ENCODE data around the gene SKA1.

Gene SKA1

DNA sequence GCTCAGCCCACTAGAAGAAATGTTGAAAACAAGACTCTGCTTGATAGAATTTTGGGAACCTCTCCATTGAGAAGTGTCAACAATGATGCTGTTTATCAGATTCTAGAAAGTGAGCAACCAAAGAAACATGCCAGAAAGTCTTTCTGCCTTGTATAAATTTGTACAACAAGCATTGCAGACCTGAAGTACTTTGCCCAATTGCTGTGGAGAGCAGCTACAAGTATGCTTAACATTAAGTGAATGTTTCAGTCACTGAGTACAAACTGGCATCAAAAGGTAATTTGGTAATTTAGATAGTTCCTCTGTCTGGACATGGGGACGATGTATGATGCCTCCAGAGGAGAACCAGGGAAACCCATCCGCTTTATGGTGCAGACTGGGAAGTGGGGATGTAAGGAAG lies 33.4 kb upstream of the SKA1 start:
- H4K8ac ChIP-seq (ENCODE audit: low read depth, low read length) = no peak overlapping the region
- H4K91ac ChIP-seq (ENCODE audit: low read depth, low read length, poor library complexity) = no peak overlapping the region
- no peak overlapping the region for H3K23ac ChIP-seq (ENCODE audit: low read depth, low read length, poor library complexity)
- no peak overlapping the region for H2BK12ac ChIP-seq (ENCODE audit: low read length)
- H2AFZ ChIP-seq (ENCODE audit: low read length) = no peak overlapping the region
- H3K9me3 ChIP-seq (replicated peaks in 1 of 2; ENCODE audit: control insufficient read depth in 2 of 2, insufficient read depth in 1 of 2, low read depth in 1 of 2, low read length in 2 of 2) = peaks cover 0 to 6% of the 10 kb centered on the region in 2 donors
- peaks cover 14 to 18% of the 10 kb centered on the region in 2 donors for H3K4me1 ChIP-seq (ENCODE audit: control insufficient read depth in 2 of 2, insufficient read depth in 1 of 2, low read depth in 1 of 2, low read length in 2 of 2)
- H2BK120ac ChIP-seq (ENCODE audit: low read depth, low read length) = no peak overlapping the region
- no peak overlapping the region for H3K18ac ChIP-seq (ENCODE audit: low read length)
- no peak overlapping the region for H3K4me2 ChIP-seq (ENCODE audit: insufficient read depth, low read length, poor library complexity, severe bottlenecking)
- H3K36me3 ChIP-seq (replicated peaks in 1 of 2; ENCODE audit: control insufficient read depth in 2 of 2, insufficient read depth in 2 of 2, low read length in 2 of 2) = no peaks in the 10 kb centered on the region
- DNase-seq (ENCODE audit: low spot score) = no peak
- no peak overlapping the region for H2BK15ac ChIP-seq (ENCODE audit: low read length)
- WGBS, 2 donors (ENCODE audit: extremely low coverage in 2 of 2, insufficient read length in 2 of 2, insufficient replicate concordance in 1 of 2) = no CpG with 5 or more reads among the region's 2 CpGs
- H3K9ac ChIP-seq (ENCODE audit: low read depth, low read length, poor library complexity) = no peak overlapping the region
- no peak overlapping the region for H3K4ac ChIP-seq (ENCODE audit: low read length)
- no peak overlapping the region for H3K27ac ChIP-seq (replicated peaks; ENCODE audit: low read length)
- peaks cover 0 to 8% (median 0%) of the 10 kb centered on the region in 3 experiments for H3K27me3 ChIP-seq (ENCODE audit: control insufficient read depth in 3 of 3, insufficient read depth in 3 of 3, low read depth in 1 of 3, low read length in 3 of 3)
- no peak overlapping the region for H3K14ac ChIP-seq (ENCODE audit: low read length)
- H2BK5ac ChIP-seq (ENCODE audit: low read length) = no peak overlapping the region
- H2AK5ac ChIP-seq (ENCODE audit: low read depth, low read length) = no peak overlapping the region
- H3K4me3 ChIP-seq (ENCODE audit: low read length in 2 of 2) = no peak overlapping the region
- H3K79me1 ChIP-seq (ENCODE audit: low read depth, low read length) = no peaks in the 10 kb centered on the region

DNA sequence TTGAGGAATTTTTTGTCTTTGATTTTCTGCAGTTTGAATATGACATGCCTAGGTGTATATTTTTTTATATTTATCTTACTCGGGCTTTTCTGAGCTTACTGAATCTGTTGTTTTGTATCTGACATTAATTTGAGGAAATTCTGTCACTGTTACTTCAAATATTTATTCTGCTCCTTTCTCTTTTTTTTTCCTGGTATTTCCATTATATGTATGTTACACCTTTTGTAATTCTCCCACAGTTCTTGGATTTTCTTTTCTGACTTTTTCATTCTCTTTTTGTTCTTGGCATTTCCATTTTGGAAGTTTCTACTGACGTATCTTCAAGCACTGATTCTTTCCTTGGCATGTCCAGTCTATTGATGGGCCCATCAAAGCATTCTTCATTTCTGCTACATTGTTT lies 24.1 kb upstream of the SKA1 start:
- Histone ChIP-seq H2BK12ac (ENCODE audit: low read length) (no peak overlapping the region), H3K27me3 (ENCODE audit: control insufficient read depth in 3 of 3, insufficient read depth in 3 of 3, low read depth in 1 of 3, low read length in 3 of 3) (peaks cover 0 to 6% (median 0%) of the 10 kb centered on the region in 3 experiments), H2BK5ac (ENCODE audit: low read length) (no peak overlapping the region), H3K18ac (ENCODE audit: low read length) (no peak overlapping the region), H3K27ac (replicated peaks; ENCODE audit: low read length) (no peak overlapping the region), H3K4me2 (ENCODE audit: insufficient read depth, low read length, poor library complexity, severe bottlenecking) (no peak overlapping the region), H2BK120ac (ENCODE audit: low read depth, low read length) (no peak overlapping the region), H2AFZ (ENCODE audit: low read length) (no peak overlapping the region), H3K4me1 (ENCODE audit: control insufficient read depth in 2 of 2, insufficient read depth in 1 of 2, low read depth in 1 of 2, low read length in 2 of 2) (no peaks in the 10 kb centered on the region), H3K9me3 (replicated peaks in 1 of 2; ENCODE audit: control insufficient read depth in 2 of 2, insufficient read depth in 1 of 2, low read depth in 1 of 2, low read length in 2 of 2) (no peaks in the 10 kb centered on the region), H3K14ac (ENCODE audit: low read length) (no peak overlapping the region), H3K4me3 (ENCODE audit: low read length in 2 of 2) (no peak overlapping the region), H4K8ac (ENCODE audit: low read depth, low read length) (no peak overlapping the region), H2BK15ac (ENCODE audit: low read length) (no peak overlapping the region), H3K9ac (ENCODE audit: low read depth, low read length, poor library complexity) (no peak overlapping the region), H3K23ac (ENCODE audit: low read depth, low read length, poor library complexity) (no peak overlapping the region), H3K36me3 (replicated peaks in 1 of 2; ENCODE audit: control insufficient read depth in 2 of 2, insufficient read depth in 2 of 2, low read length in 2 of 2) (no peaks in the 10 kb centered on the region), H4K91ac (ENCODE audit: low read depth, low read length, poor library complexity) (no peak overlapping the region), H3K79me1 (ENCODE audit: low read depth, low read length) (no peaks in the 10 kb centered on the region), H2AK5ac (ENCODE audit: low read depth, low read length) (no peak overlapping the region), H3K4ac (ENCODE audit: low read length) (no peak overlapping the region)
- WGBS, 2 donors (ENCODE audit: extremely low coverage in 2 of 2, insufficient read length in 2 of 2, insufficient replicate concordance in 1 of 2) = no CpG with 5 or more reads among the region's 2 CpGs
- DNase-seq (ENCODE audit: low spot score) = no peak

DNA sequence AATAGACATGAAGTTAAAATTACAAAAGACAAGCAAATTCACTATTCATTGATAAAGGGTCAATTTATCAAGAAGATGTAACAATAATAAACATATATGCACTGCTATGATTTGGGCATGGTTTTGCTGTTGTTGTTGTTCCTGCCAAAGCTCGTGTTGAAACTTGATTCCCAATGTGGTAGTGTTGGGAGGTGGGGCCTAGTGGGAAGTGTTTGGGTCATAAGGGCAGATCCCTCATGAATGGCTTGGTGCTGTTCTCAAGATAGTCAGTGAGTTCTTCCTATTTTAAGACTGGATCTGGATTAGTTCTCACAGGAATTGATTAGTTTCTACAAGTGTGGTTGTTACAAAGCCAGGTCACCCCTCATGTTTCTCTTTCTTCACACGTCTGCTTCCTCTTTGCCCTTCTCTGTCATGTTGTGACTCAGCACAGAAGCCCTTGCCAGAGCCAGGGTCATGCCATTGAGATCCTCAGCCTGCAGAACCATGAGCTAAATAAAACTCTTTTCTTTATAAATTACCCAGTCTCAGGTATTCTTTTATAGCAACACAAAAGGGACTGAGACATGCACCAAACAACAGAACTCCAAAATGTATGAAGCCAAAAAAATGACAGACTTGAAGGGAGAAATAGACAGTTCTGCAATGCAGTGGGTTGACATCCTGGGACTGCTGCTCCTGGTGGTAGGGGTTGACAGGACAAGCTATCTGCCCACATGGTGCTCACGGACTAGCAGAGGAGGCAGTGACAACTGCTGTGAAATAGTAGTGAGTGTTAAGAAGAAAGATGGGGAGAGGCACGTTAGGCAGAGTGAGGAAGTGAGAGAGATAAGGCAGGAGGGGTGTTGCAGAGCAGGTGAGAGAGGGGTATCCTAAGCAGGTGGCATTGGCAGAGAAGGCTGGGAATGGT lies 18.6 kb upstream of the SKA1 start:
- no peak overlapping the region for H2BK5ac ChIP-seq (ENCODE audit: low read length)
- no peak overlapping the region for H3K18ac ChIP-seq (ENCODE audit: low read length)
- H2BK15ac ChIP-seq (ENCODE audit: low read length) = no peak overlapping the region
- no peak overlapping the region for H3K23ac ChIP-seq (ENCODE audit: low read depth, low read length, poor library complexity)
- H3K4ac ChIP-seq (ENCODE audit: low read length) = no peak overlapping the region
- peaks cover 0 to 28% (median 0%) of the 10 kb centered on the region in 3 experiments for H3K27me3 ChIP-seq (ENCODE audit: control insufficient read depth in 3 of 3, insufficient read depth in 3 of 3, low read depth in 1 of 3, low read length in 3 of 3)
- peak overlapping the region; percentile 50 for H2AFZ ChIP-seq (ENCODE audit: low read length)
- DNase-seq (ENCODE audit: low spot score) = no peak
- no peak overlapping the region for H4K8ac ChIP-seq (ENCODE audit: low read depth, low read length)
- no peak overlapping the region for H3K4me2 ChIP-seq (ENCODE audit: insufficient read depth, low read length, poor library complexity, severe bottlenecking)
- no peak overlapping the region for H3K9ac ChIP-seq (ENCODE audit: low read depth, low read length, poor library complexity)
- no peak overlapping the region for H2BK12ac ChIP-seq (ENCODE audit: low read length)
- peaks cover 2 to 6% of the 10 kb centered on the region in 2 donors for H3K4me1 ChIP-seq (ENCODE audit: control insufficient read depth in 2 of 2, insufficient read depth in 1 of 2, low read depth in 1 of 2, low read length in 2 of 2)
- no peaks in the 10 kb centered on the region for H3K36me3 ChIP-seq (replicated peaks in 1 of 2; ENCODE audit: control insufficient read depth in 2 of 2, insufficient read depth in 2 of 2, low read length in 2 of 2)
- no peak overlapping the region for H2AK5ac ChIP-seq (ENCODE audit: low read depth, low read length)
- no peak overlapping the region for H4K91ac ChIP-seq (ENCODE audit: low read depth, low read length, poor library complexity)
- no peak overlapping the region for H3K14ac ChIP-seq (ENCODE audit: low read length)
- no peak overlapping the region for H2BK120ac ChIP-seq (ENCODE audit: low read depth, low read length)
- WGBS, 2 donors (ENCODE audit: extremely low coverage in 2 of 2, insufficient read length in 2 of 2, insufficient replicate concordance in 1 of 2) = no CpG with 5 or more reads among the region's 4 CpGs
- no peak overlapping the region for H3K27ac ChIP-seq (replicated peaks; ENCODE audit: low read length)
- no peaks in the 10 kb centered on the region for H3K79me1 ChIP-seq (ENCODE audit: low read depth, low read length)
- H3K9me3 ChIP-seq (replicated peaks in 1 of 2; ENCODE audit: control insufficient read depth in 2 of 2, insufficient read depth in 1 of 2, low read depth in 1 of 2, low read length in 2 of 2) = no peaks in the 10 kb centered on the region
- H3K4me3 ChIP-seq (ENCODE audit: low read length in 2 of 2) = no peak overlapping the region

DNA sequence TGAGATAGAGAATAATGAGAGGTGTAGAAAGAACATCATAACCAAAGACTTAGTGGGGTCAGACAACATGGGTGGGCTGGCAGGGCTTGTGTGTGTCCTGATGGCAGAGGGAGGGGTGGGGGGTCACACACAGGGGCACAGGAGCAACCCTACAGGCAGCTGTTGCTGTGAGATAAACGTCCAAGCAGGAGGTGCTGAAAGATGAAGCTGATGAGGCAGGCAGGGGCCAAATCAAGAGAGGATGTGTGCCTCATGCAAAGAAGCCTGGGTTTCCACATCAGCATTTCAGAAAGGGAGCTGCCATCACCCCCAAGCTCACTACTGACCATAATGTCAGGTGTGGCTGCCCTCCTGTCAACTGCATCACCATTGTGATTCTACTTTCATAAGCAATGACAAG lies 16.0 kb upstream of the SKA1 start:
- H2AK5ac ChIP-seq (ENCODE audit: low read depth, low read length) = peak overlapping the region; percentile 4
- H2BK15ac ChIP-seq (ENCODE audit: low read length) = no peak overlapping the region
- peaks cover 0 to 22% (median 0%) of the 10 kb centered on the region in 3 experiments for H3K27me3 ChIP-seq (ENCODE audit: control insufficient read depth in 3 of 3, insufficient read depth in 3 of 3, low read depth in 1 of 3, low read length in 3 of 3)
- H4K8ac ChIP-seq (ENCODE audit: low read depth, low read length) = peak overlapping the region; percentile 5
- H2BK12ac ChIP-seq (ENCODE audit: low read length) = no peak overlapping the region
- H2BK120ac ChIP-seq (ENCODE audit: low read depth, low read length) = no peak overlapping the region
- peaks cover 2 to 6% of the 10 kb centered on the region in 2 donors for H3K4me1 ChIP-seq (ENCODE audit: control insufficient read depth in 2 of 2, insufficient read depth in 1 of 2, low read depth in 1 of 2, low read length in 2 of 2)
- no peaks in the 10 kb centered on the region for H3K79me1 ChIP-seq (ENCODE audit: low read depth, low read length)
- no peak overlapping the region for H3K14ac ChIP-seq (ENCODE audit: low read length)
- no CpG with 5 or more reads among the region's 1 CpG for WGBS, 2 donors (ENCODE audit: extremely low coverage in 2 of 2, insufficient read length in 2 of 2, insufficient replicate concordance in 1 of 2)
- no peak overlapping the region for H3K4me2 ChIP-seq (ENCODE audit: insufficient read depth, low read length, poor library complexity, severe bottlenecking)
- H3K4ac ChIP-seq (ENCODE audit: low read length) = no peak overlapping the region
- H3K18ac ChIP-seq (ENCODE audit: low read length) = no peak overlapping the region
- H3K4me3 ChIP-seq (ENCODE audit: low read length in 2 of 2) = no peak overlapping the region
- no peaks in the 10 kb centered on the region for H3K36me3 ChIP-seq (replicated peaks in 1 of 2; ENCODE audit: control insufficient read depth in 2 of 2, insufficient read depth in 2 of 2, low read length in 2 of 2)
- H3K9me3 ChIP-seq (replicated peaks in 1 of 2; ENCODE audit: control insufficient read depth in 2 of 2, insufficient read depth in 1 of 2, low read depth in 1 of 2, low read length in 2 of 2) = no peaks in the 10 kb centered on the region
- no peak overlapping the region for H3K23ac ChIP-seq (ENCODE audit: low read depth, low read length, poor library complexity)
- no peak overlapping the region for H4K91ac ChIP-seq (ENCODE audit: low read depth, low read length, poor library complexity)
- no peak overlapping the region for H3K27ac ChIP-seq (replicated peaks; ENCODE audit: low read length)
- no peak for DNase-seq (ENCODE audit: low spot score)
- no peak overlapping the region for H3K9ac ChIP-seq (ENCODE audit: low read depth, low read length, poor library complexity)
- no peak overlapping the region for H2AFZ ChIP-seq (ENCODE audit: low read length)
- H2BK5ac ChIP-seq (ENCODE audit: low read length) = no peak overlapping the region

All from neuronal stem cell (in vitro differentiated cells).